ENCODE data around the gene FRMPD1.

FRMPD1 gene

GRCh38 chr9:37620396-37620795 lies 30.4 kb upstream of the FRMPD1 start:
- no peak overlapping the region for H4K91ac ChIP-seq (ENCODE audit: low read depth, low read length, poor library complexity)
- H2BK120ac ChIP-seq (ENCODE audit: low read depth, low read length): no peak overlapping the region
- H3K9ac ChIP-seq (ENCODE audit: low read depth, low read length, poor library complexity): no peak overlapping the region
- no peak overlapping the region for H4K8ac ChIP-seq (ENCODE audit: low read depth, low read length)
- H3K79me1 ChIP-seq (ENCODE audit: low read depth, low read length): no peaks in the 10 kb centered on the region
- H2BK15ac ChIP-seq (ENCODE audit: low read length): no peak overlapping the region
- no peak overlapping the region for H3K27ac ChIP-seq (replicated peaks; ENCODE audit: low read length)
- H3K4me1 ChIP-seq (ENCODE audit: control insufficient read depth in 2 of 2, insufficient read depth in 1 of 2, low read depth in 1 of 2, low read length in 2 of 2): peaks cover 0 to 18% of the 10 kb centered on the region in 2 donors
- H3K18ac ChIP-seq (ENCODE audit: low read length): no peak overlapping the region
- no peak for DNase-seq (ENCODE audit: low spot score)
- no peak overlapping the region for H2AFZ ChIP-seq (ENCODE audit: low read length)
- no peak overlapping the region for H3K14ac ChIP-seq (ENCODE audit: low read length)
- H3K9me3 ChIP-seq (replicated peaks in 1 of 2; ENCODE audit: control insufficient read depth in 2 of 2, insufficient read depth in 1 of 2, low read depth in 1 of 2, low read length in 2 of 2): no peaks in the 10 kb centered on the region
- no peak overlapping the region for H3K23ac ChIP-seq (ENCODE audit: low read depth, low read length, poor library complexity)
- no peak overlapping the region for H3K4ac ChIP-seq (ENCODE audit: low read length)
- no peak overlapping the region for H3K4me3 ChIP-seq (ENCODE audit: low read length in 2 of 2)
- no peaks in the 10 kb centered on the region for H3K36me3 ChIP-seq (replicated peaks in 1 of 2; ENCODE audit: control insufficient read depth in 2 of 2, insufficient read depth in 2 of 2, low read length in 2 of 2)
- no peak overlapping the region for H2BK12ac ChIP-seq (ENCODE audit: low read length)
- H3K4me2 ChIP-seq (ENCODE audit: insufficient read depth, low read length, poor library complexity, severe bottlenecking): no peak overlapping the region
- H2BK5ac ChIP-seq (ENCODE audit: low read length): no peak overlapping the region
- H2AK5ac ChIP-seq (ENCODE audit: low read depth, low read length): no peak overlapping the region
- no CpG with 5 or more reads among the region's 1 CpG for WGBS, 2 donors (ENCODE audit: extremely low coverage in 2 of 2, insufficient read length in 2 of 2, insufficient replicate concordance in 1 of 2)
- H3K27me3 ChIP-seq (ENCODE audit: control insufficient read depth in 3 of 3, insufficient read depth in 3 of 3, low read depth in 1 of 3, low read length in 3 of 3): peaks cover 0 to 55% (median 0%) of the 10 kb centered on the region in 3 experiments

GRCh38 chr9:37621273-37622121 lies 29.3 kb upstream of the FRMPD1 start:
- H3K18ac ChIP-seq (ENCODE audit: low read length): peak overlapping the region; percentile 12
- no peak overlapping the region for H3K4me2 ChIP-seq (ENCODE audit: insufficient read depth, low read length, poor library complexity, severe bottlenecking)
- H2AFZ ChIP-seq (ENCODE audit: low read length): peak overlapping the region; percentile 16
- no peak overlapping the region for H3K4me3 ChIP-seq (ENCODE audit: low read length in 2 of 2)
- H3K14ac ChIP-seq (ENCODE audit: low read length): no peak overlapping the region
- H4K8ac ChIP-seq (ENCODE audit: low read depth, low read length): no peak overlapping the region
- no peak overlapping the region for H2BK15ac ChIP-seq (ENCODE audit: low read length)
- no peaks in the 10 kb centered on the region for H3K79me1 ChIP-seq (ENCODE audit: low read depth, low read length)
- H3K4me1 ChIP-seq (ENCODE audit: control insufficient read depth in 2 of 2, insufficient read depth in 1 of 2, low read depth in 1 of 2, low read length in 2 of 2): peaks cover 0 to 18% of the 10 kb centered on the region in 2 donors
- peaks cover 0 to 54% (median 0%) of the 10 kb centered on the region in 3 experiments for H3K27me3 ChIP-seq (ENCODE audit: control insufficient read depth in 3 of 3, insufficient read depth in 3 of 3, low read depth in 1 of 3, low read length in 3 of 3)
- H2BK12ac ChIP-seq (ENCODE audit: low read length): no peak overlapping the region
- H3K9ac ChIP-seq (ENCODE audit: low read depth, low read length, poor library complexity): no peak overlapping the region
- DNase-seq (ENCODE audit: low spot score): no peak
- no CpG with 5 or more reads among the region's 9 CpGs for WGBS, 2 donors (ENCODE audit: extremely low coverage in 2 of 2, insufficient read length in 2 of 2, insufficient replicate concordance in 1 of 2)
- H2AK5ac ChIP-seq (ENCODE audit: low read depth, low read length): no peak overlapping the region
- no peak overlapping the region for H3K4ac ChIP-seq (ENCODE audit: low read length)
- H2BK120ac ChIP-seq (ENCODE audit: low read depth, low read length): no peak overlapping the region
- no peak overlapping the region for H4K91ac ChIP-seq (ENCODE audit: low read depth, low read length, poor library complexity)
- H3K27ac ChIP-seq (replicated peaks; ENCODE audit: low read length): no peak overlapping the region
- no peak overlapping the region for H2BK5ac ChIP-seq (ENCODE audit: low read length)
- no peak overlapping the region for H3K23ac ChIP-seq (ENCODE audit: low read depth, low read length, poor library complexity)
- H3K9me3 ChIP-seq (replicated peaks in 1 of 2; ENCODE audit: control insufficient read depth in 2 of 2, insufficient read depth in 1 of 2, low read depth in 1 of 2, low read length in 2 of 2): no peaks in the 10 kb centered on the region
- no peaks in the 10 kb centered on the region for H3K36me3 ChIP-seq (replicated peaks in 1 of 2; ENCODE audit: control insufficient read depth in 2 of 2, insufficient read depth in 2 of 2, low read length in 2 of 2)

- no peaks in the 10 kb centered on the region for H3K79me1 ChIP-seq (ENCODE audit: low read depth, low read length)
- DNase-seq (ENCODE audit: low spot score): no peak
- H3K23ac ChIP-seq (ENCODE audit: low read depth, low read length, poor library complexity): no peak overlapping the region
These were observed 28.3 kb upstream of the FRMPD1 start for GRCh38 chr9:37622462-37622861.

GRCh38 chr9:37623267-37623666 lies 27.5 kb upstream of the FRMPD1 start:
- Histone ChIP-seq H3K4ac (ENCODE audit: low read length) (no peak overlapping the region), H3K4me1 (ENCODE audit: control insufficient read depth in 2 of 2, insufficient read depth in 1 of 2, low read depth in 1 of 2, low read length in 2 of 2) (peaks cover 0 to 16% of the 10 kb centered on the region in 2 donors)
- WGBS, 2 donors (ENCODE audit: extremely low coverage in 2 of 2, insufficient read length in 2 of 2, insufficient replicate concordance in 1 of 2): no CpG with 5 or more reads among the region's 2 CpGs

More at GRCh38 chr9:37622462-37622861, 28.3 kb upstream of the FRMPD1 start:
- H3K4ac ChIP-seq (ENCODE audit: low read length): no peak overlapping the region
- no peak overlapping the region for H3K4me2 ChIP-seq (ENCODE audit: insufficient read depth, low read length, poor library complexity, severe bottlenecking)
- no CpG with 5 or more reads among the region's 4 CpGs for WGBS, 2 donors (ENCODE audit: extremely low coverage in 2 of 2, insufficient read length in 2 of 2, insufficient replicate concordance in 1 of 2)
- no peak overlapping the region for H2AK5ac ChIP-seq (ENCODE audit: low read depth, low read length)
- H4K91ac ChIP-seq (ENCODE audit: low read depth, low read length, poor library complexity): no peak overlapping the region
- no peak overlapping the region for H2BK5ac ChIP-seq (ENCODE audit: low read length)
- no peak overlapping the region for H3K18ac ChIP-seq (ENCODE audit: low read length)
- no peaks in the 10 kb centered on the region for H3K9me3 ChIP-seq (replicated peaks in 1 of 2; ENCODE audit: control insufficient read depth in 2 of 2, insufficient read depth in 1 of 2, low read depth in 1 of 2, low read length in 2 of 2)
- H2BK15ac ChIP-seq (ENCODE audit: low read length): no peak overlapping the region
- no peak overlapping the region for H3K9ac ChIP-seq (ENCODE audit: low read depth, low read length, poor library complexity)
- no peak overlapping the region for H4K8ac ChIP-seq (ENCODE audit: low read depth, low read length)
- no peak overlapping the region for H3K27ac ChIP-seq (replicated peaks; ENCODE audit: low read length)
- peaks cover 0 to 57% (median 0%) of the 10 kb centered on the region in 3 experiments for H3K27me3 ChIP-seq (ENCODE audit: control insufficient read depth in 3 of 3, insufficient read depth in 3 of 3, low read depth in 1 of 3, low read length in 3 of 3)
- H2BK12ac ChIP-seq (ENCODE audit: low read length): no peak overlapping the region
- H3K14ac ChIP-seq (ENCODE audit: low read length): no peak overlapping the region
- H3K36me3 ChIP-seq (replicated peaks in 1 of 2; ENCODE audit: control insufficient read depth in 2 of 2, insufficient read depth in 2 of 2, low read length in 2 of 2): no peaks in the 10 kb centered on the region
- peaks cover 0 to 19% of the 10 kb centered on the region in 2 donors for H3K4me1 ChIP-seq (ENCODE audit: control insufficient read depth in 2 of 2, insufficient read depth in 1 of 2, low read depth in 1 of 2, low read length in 2 of 2)
- no peak overlapping the region for H2BK120ac ChIP-seq (ENCODE audit: low read depth, low read length)
- no peak overlapping the region for H2AFZ ChIP-seq (ENCODE audit: low read length)
- H3K4me3 ChIP-seq (ENCODE audit: low read length in 2 of 2): no peak overlapping the region

More at GRCh38 chr9:37623267-37623666, 27.5 kb upstream of the FRMPD1 start:
- no peak overlapping the region for H3K23ac ChIP-seq (ENCODE audit: low read depth, low read length, poor library complexity)
- no peak overlapping the region for H3K14ac ChIP-seq (ENCODE audit: low read length)
- H3K79me1 ChIP-seq (ENCODE audit: low read depth, low read length): no peaks in the 10 kb centered on the region
- no peak overlapping the region for H2BK5ac ChIP-seq (ENCODE audit: low read length)
- H4K8ac ChIP-seq (ENCODE audit: low read depth, low read length): no peak overlapping the region
- H2BK120ac ChIP-seq (ENCODE audit: low read depth, low read length): no peak overlapping the region
- H2AFZ ChIP-seq (ENCODE audit: low read length): no peak overlapping the region
- H2BK15ac ChIP-seq (ENCODE audit: low read length): no peak overlapping the region
- no peaks in the 10 kb centered on the region for H3K36me3 ChIP-seq (replicated peaks in 1 of 2; ENCODE audit: control insufficient read depth in 2 of 2, insufficient read depth in 2 of 2, low read length in 2 of 2)
- H3K4me2 ChIP-seq (ENCODE audit: insufficient read depth, low read length, poor library complexity, severe bottlenecking): no peak overlapping the region
- H3K9me3 ChIP-seq (replicated peaks in 1 of 2; ENCODE audit: control insufficient read depth in 2 of 2, insufficient read depth in 1 of 2, low read depth in 1 of 2, low read length in 2 of 2): no peaks in the 10 kb centered on the region
- no peak overlapping the region for H3K27ac ChIP-seq (replicated peaks; ENCODE audit: low read length)
- H3K18ac ChIP-seq (ENCODE audit: low read length): no peak overlapping the region
- no peak overlapping the region for H2AK5ac ChIP-seq (ENCODE audit: low read depth, low read length)
- no peak for DNase-seq (ENCODE audit: low spot score)
- H3K27me3 ChIP-seq (ENCODE audit: control insufficient read depth in 3 of 3, insufficient read depth in 3 of 3, low read depth in 1 of 3, low read length in 3 of 3): peaks cover 0 to 60% (median 0%) of the 10 kb centered on the region in 3 experiments
- no peak overlapping the region for H3K9ac ChIP-seq (ENCODE audit: low read depth, low read length, poor library complexity)
- H2BK12ac ChIP-seq (ENCODE audit: low read length): no peak overlapping the region
- H3K4me3 ChIP-seq (ENCODE audit: low read length in 2 of 2): no peak overlapping the region
- no peak overlapping the region for H4K91ac ChIP-seq (ENCODE audit: low read depth, low read length, poor library complexity)

Measured in neuronal stem cell (in vitro differentiated cells).